ENCODE data around the gene CAMK2B. TPM values are rescaled to one million over a fixed set of nuclear protein-coding genes. Genes with fewer than 3 reads are reported as not detected.

Gene CAMK2B
- total RNA-seq, 1 donor from 2014 or later: 5.0 TPM

DNA sequence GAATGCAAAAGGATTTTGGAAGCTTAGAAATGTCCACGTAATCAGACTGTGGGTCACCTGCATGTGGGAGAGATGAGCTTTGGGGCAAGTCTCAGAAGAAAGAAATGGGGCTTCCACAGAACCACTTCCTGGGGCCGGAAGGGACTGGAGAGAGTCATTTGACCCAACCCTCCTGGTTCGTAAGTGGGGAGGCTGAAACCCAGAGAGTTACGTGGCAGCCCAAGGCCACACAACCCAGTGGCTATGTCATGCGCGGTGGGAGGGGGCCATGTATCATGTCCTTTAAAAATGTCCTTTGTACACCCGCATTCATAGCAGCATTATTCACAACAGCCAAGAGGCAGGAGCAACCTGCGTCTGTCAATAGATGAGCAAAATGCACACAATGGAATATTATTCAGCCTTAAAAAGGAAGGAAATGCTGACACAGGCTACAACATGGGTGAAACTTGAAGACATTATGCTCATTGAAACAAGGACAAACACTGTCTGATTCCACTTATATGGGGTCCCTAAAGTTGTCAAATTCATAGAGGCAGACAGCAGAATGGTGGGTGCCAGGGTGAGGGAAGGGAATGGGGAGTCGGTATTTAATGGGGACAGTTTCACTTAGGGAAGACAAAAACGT, 15.1 kb downstream of the CAMK2B start:
- DNase-seq (ENCODE audit: low spot score): peak; percentile 15
- ATAC-seq: no peak

DNA sequence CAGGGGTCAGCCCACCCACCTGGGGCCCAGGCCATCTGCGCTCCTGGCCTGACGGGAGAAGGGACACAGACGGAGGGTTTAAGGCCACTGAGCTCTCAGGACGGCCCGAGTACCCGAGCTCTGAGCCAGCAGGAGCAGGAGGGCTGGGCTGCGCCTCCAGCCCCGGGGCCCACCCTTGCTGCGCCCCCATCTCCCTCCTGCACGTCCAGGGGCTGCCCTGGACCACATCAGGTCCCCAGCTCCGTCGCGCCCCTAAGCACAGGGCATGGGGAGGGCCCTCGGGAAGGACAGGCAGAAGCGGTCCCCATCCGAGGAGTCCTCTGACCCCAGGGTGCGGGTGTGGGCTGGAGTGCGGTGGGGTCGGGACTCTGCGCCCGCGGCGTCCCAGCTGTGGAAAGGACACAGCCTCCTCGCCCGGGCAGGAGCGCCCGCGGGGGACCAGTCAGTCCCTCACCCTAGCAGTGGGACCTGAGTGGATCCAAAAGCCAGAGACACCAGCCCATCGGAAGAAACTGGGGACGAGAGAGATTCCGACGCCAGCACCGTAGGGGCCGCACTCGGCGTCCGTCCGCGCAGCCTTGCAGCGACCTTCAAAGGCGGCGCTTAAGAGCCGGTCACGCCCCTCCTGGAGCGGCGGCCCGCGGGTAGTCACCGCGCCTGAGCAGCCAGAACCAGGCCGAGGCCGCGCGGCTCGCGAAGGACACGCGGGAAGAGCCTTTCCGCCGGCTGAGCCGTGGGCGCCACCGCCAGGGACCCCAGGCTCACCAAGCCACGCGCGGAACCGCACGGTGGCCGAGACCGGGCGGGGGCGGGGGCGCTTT, 15.9 kb downstream of the CAMK2B start:
- DNase-seq (ENCODE audit: low spot score): peak; percentile 48
- peak; percentile 87 for ATAC-seq

DNA sequence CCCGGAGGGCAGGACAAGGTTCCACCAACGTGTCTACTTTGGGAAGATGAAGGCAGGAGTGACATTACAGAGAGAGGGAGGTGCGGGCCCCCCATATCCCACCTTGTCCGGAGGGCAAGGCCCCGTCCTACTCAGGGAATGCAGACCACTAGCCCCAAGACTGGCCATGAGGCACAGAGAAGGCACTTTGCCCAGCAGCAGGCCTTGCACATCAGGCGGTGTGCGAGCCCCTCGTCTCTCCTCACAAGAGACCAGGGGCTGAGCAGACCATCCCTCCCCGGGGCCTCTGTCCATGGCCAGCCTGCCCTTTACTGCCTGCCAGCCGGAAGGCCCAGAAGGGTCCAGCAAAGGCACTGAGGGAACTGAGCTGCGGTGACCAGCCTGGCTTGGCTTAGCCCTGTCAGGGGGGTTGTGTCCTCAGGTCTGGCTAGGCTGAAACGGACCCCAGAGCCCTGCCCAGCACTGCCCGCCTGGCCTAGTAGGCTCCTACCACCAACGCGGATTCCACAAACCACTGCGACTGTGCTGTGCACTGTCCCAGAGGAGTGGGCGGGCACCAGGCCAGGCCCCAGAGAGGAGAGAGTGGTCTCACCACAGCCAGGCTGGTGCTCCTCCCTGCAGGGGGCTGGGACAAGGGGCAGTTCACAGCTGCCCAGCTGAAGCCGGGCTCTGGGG, 16.7 kb downstream of the CAMK2B start:
- ATAC-seq (no peak), DNase-seq (ENCODE audit: low spot score) (peak; percentile 42)

DNA sequence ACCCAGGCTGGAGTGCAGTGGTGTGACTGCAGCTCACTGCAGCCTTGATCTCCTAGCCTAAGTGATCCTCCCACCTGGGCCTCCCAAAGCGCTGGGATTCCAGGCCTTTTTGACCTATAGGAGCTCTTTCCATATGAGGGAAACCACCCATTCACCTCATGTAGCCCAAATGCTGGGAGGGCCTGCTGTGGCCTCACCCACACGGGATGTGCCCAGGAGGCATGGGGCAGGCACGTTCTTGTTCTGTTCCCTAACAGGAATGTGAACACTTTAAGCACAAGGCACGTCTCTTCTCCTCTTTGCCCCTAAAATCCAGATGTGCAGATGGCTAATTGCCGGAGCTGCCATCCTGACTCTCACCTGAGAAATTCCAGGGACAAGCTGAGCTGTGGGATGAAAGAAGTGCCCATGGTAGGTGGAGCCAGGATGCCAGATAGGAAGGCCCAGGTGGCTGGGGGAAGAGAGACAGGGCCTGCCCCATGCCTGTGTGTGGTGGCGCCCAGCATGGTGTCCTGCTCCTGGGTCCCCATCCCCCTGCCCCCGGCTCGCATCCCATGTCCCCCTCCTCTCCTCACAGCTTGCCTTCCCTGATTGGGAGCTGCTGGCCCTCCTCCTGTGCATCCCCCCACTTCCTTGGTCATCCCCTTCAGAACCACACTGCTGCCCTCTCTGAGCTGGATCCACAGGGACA, 17.3 kb downstream of the CAMK2B start:
- ATAC-seq: no peak

DNA sequence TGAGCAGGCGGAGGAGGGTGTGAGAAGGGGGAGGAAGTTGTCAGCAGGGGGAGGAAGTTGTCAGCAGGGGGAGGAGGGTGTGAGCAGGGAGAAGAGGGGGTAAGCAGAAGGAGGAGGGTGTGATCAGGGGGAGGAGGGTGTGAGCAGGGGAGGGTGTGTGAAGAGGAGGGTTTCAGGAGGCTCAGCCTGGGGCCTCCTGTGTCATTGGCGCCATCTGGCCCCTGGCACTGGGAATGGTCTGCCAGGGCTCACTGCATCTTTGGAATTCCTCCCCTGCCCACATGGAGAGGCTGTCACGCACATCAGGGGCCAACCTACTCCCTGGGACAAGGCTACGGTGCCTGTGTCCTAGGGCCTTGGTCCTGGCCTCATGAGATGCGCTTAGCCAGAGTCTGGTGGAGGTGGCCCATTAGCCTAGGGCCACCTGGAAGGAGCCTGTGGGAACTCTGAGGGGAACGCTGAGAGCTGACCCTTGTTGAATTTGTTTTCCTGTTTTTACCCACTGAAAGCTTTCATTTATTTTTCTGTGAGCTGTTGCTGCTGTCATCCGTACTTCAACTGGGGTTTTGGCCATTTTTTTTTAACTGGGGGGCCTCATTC, 18.0 kb downstream of the CAMK2B start:
- ATAC-seq: no peak
- DNase-seq (ENCODE audit: low spot score): no peak

More for the DNA sequence above, 17.3 kb downstream of the CAMK2B start:
- DNase-seq (ENCODE audit: low spot score): peak; percentile 15

DNA sequence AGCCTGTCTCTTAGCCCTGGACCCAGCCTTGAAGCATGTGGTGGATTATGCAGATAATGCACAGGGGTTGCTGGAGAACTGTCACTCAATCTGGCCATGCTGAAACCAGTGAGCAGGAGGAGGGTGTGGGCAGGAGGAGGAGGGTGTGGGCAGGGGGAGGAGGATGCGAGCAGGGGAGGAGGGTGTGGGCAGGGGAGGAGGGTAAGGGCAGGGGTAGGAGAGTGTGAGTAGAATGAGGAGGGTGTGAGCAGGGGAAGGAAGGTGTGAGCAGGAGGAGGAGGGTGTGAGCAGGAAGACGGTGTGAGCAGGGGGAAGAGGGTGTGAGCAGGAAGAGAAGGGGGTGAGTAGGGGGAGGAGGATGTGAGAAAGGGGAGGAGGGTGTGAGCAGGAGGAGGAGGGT, 18.8 kb downstream of the CAMK2B start:
- no peak for DNase-seq (ENCODE audit: low spot score)
- no peak for ATAC-seq

DNA sequence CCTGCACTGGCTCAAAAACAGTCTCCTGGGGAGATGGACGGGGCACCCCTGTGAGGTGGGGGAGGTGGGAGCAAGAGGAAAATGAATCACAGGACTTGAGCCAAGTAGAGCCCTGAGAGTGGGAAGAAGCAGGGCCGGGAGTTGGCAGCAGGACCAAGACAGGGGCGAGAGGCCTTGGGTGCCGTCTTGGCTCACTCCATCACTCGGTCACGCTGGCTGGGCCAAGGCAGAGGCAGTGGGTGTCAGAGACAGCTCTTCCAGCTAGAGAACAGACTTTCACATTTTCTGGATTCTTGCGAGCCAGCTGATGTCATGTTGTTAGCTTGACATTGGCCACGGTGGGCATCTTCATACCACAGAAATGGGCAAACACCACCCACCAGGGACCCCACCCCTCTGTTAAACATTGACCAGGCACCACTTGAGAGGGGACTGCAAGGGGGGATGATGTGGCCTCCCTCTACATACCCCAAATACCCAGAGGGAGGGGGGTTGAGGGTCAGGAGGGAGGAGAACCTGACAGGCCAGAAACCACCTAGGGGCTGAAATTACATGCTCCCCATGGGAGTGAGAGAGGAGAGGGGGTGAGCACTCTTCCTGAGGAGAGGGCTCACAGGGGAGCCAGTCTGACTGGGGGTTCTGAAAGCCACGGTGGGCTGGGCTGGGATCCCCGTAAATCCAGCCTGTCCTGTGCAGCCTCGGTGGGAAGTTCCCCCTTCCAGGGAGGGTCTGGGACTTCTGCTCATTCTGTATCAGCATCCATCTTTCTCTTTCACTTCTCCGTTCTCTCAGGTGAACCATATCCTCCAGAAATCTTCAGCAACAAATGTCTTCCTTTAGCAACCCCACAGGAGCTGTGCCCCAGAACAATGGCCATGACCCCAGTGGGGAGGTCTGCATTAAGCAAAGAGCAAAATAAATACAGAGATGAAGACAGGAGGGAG, 19.6 kb downstream of the CAMK2B start:
- ATAC-seq: no peak

DNA sequence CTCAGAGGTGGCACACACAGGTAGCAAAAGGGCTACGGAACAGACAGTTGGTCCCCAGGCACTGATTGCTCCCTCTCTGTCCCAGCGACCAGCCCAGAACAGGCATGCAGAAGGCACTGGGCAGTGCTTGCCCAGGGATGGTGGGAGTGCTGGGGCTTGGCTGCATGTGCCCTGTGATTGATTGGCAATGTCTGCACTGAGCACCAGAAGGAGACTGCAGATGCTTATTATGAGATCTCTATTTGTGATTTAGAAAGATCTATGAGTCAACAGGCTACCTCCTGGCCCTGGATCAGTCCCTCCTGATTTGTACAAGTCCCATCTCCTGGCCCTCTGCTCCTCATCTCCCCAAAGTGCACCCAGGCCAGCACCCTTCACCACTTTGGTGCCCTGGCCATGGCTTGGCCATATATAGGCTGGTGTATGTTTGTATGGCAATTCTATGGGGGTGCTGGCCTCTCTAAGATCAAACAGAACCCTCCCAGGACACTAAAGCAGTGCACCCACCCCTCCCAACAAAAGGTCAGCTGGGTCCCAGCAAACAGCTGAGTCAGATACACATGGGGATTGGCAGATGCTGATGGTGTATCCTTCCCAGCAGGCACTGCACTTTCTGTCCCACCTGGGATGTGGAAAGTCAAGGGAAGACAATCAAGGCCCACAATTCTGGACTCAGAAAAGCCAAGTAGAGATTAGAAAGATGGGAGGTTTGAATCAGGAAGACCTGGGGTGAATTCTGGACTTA, 30.9 kb downstream of the CAMK2B start:
- peak; percentile 28 for DNase-seq (ENCODE audit: low spot score)

More for the DNA sequence above, 19.6 kb downstream of the CAMK2B start:
- peak; percentile 26 for DNase-seq (ENCODE audit: low spot score)

DNA sequence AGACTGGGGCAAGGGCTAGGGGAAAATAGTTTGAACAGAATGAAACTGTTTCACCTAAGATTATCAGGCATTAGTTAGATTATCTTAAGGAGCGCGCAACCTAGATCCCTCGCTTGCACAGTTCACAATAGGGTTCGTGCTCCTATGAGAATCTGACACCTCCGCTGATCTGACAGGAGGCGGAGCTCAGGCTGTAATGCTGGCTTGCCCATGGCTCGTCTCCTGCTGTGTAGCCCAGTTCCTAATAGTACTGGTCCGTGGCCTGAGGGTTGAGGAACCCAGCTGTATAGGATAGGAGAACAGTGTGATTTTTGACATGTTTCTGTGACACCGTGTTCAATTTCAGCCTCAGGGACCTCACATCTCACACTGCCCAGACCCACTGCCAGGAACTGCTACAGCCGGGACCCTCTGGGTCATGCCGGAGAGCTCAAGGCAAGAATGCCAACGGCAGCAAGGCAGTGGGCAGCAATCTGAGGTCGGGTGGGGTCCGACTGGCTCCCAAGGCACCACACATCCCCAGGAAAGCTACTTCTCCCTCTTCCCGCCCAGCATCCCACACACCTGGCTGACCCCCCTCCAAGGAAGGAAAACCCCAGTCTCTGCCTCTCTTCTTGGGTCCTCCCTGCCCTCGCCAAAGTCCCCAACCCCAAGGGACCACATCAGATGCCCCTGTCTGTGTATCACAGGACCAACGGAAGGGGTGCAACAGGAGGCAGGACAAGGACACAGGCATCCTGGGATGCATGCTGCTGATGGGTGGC, 31.7 kb downstream of the CAMK2B start:
- DNase-seq (ENCODE audit: low spot score) (peak; percentile 24), ATAC-seq (no peak)

More for the DNA sequence above, 30.9 kb downstream of the CAMK2B start:
- no peak for ATAC-seq

DNA sequence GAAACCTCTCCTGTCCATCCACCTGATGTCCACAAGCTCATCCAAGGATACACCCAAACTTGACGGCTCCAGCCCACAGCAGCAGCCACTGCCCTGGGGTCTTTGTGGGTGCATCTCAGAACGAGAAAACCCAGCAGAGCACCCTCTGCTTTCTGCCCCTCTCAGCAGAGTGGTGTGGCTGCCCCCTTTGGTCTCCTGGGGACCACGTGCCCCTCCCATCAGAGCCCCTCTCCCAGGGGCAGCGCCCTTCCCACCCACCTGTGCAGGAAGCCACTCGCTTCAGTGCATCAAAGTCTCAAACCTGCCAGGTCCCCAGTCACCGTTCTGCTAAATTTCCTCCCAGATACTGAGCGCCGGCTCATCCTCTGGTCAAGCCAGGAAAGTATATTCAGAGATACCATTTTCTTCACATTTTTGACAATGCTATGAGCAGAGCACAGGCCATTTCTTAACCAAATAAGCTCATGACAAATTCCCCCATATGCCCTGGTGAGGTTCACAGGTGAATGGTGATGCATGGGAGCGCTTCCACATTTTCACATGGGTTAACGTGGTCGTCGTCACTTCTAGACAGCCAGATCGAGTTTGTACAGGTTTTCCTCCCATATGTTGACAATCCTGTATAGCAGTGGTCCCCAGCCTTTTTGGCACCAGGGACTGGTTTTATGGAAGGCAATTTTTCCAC, 32.4 kb downstream of the CAMK2B start:
- DNase-seq (ENCODE audit: low spot score) (peak; percentile 28), ATAC-seq (no peak)

DNA sequence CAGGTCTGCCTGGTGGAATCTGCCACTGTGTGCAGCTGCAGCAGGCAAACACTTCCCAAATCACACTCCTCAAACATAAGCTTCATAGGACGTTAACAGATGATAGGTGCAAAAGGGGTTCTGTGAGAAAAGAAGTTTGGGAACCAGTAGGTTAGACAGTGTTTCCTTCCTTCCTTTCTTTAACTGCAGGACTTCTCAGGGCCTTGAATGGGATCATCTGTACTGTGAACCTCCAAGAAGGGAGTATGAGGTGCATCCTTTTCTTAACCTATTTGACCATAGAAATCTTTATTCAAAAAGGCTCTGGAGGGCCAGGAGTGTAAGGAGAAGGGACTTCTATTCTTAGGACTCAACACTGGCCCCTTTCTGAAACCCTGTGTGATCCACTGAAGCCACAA, 33.0 kb downstream of the CAMK2B start:
- ATAC-seq: no peak
- no peak for DNase-seq (ENCODE audit: low spot score)

DNA sequence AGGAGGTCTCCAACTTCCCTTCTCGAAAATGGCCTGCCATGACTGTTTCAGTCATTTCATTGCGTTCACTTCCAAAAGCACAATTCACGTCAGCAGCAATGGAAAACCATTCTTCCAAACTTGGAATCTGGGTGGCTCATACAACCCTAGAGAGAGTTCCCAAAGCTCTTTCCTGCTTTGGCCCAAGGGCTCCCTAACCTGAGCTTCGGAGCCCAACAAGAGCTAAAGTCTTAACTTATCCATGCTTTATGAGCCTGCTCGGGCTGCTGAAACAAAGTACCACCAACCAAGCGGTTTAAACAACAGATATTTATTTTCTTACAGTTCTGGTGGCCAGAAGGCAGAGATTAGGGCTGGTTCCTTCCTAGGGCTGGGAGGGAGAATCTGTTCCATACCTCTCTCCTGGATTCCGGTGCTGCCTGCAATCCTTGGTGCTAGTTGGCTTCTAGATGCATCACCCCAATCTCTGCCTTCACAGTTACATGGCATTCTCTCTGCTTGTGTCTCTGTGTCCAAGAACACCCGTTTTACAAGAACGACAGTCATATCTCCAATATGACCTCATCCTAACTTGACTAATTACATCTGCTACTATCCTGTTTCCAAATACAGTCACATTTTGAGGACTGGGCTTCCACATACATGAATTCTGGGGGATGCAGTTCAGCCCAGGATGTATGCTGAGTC, 33.5 kb downstream of the CAMK2B start:
- ATAC-seq: no peak
- peak; percentile 15 for DNase-seq (ENCODE audit: low spot score)

DNA sequence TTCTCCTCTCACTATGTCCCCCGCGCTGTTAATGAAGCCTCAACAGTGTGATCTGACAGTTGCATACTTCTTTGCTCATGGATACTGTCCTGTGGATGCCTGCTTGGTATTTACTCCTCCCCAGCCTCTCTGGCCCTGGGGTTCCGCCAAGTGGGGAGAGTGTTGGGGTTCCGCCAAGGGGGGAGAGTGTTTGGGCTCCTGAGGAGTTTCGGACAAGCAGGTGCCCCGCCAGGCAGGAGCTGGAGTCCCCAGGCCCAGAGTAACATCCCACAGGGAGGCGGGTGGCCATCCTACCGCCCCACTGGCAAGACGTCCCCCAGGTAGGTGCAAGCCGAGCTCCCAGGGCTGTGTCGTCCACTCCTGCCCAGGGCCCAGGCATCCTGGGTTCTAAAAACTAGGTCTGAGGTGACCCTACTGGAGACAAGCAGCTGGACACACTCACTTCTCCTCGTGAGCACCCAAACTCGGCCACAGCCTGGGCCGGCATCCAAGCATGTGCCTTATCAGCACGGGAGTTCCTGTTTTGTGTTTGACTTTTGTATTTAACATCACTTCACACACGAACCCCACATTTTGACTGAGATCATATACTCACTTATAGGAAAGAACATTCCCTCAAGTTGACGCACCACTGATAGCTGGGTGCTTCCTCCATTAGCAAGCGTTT, 34.2 kb downstream of the CAMK2B start:
- DNase-seq (ENCODE audit: low spot score) (peak; percentile 58), ATAC-seq (peak; percentile 80)

DNA sequence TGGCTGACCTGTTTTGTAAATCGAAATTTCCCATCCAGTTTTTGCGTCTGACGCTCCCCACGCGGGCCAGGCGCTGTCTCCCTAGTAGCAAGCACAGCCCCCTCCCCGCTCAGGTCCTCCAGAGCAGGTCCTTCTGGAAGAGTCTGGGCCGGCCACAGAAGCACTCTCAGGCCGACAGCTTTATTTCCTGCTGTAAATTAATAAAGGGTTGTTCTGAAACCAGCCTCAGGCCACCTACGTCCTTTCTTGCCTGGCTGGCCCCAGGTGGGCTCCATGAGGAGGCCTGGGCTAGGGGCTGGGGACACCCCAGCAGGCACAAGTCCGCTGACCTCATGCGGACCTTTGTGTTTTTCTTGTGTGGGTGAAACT, 35.2 kb downstream of the CAMK2B start:
- no peak for ATAC-seq
- DNase-seq (ENCODE audit: low spot score): peak; percentile 31

DNA sequence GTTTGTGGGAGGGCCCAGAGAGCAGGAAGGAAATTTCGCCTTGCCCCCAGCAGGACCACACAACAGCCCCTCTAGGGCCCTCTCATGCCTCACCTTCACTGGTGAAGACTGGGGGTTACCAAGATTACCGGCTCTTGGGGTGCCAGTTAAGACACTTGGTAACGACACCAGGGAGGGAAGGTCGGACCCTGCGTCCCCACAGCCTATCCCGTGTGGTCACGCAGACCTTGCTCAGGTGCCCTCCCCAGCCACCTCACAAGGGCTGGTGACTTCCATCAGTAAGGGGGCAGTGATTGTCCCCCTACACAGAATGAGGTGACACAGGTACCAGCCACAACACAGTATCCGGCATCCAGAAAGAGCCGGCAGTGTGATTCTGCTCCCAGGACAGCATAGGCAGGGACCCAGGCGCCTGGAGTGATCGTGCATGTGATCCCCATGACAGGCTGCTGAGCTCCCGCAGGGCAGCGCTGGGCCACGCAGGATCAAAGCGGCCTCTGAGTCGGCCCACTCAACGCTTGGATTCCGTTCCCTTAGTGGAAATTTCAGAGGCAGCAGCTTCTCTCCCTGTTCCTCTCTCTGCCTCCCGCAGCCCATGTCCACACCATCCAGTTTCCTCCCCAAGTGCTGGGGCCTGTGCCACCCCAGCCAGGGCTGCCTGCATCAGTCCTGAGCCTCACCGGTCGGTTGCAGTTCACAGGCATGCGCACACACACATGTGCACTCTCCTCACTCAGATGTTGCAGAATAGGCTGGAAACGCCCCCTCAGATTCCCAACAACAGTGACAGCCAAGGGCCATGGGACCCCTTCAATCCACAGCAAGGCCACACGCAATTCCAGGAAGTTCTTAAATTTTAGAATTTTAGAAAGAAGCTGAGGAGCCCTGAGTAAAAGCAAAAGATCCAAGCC, 35.8 kb downstream of the CAMK2B start:
- ATAC-seq: no peak
- peak; percentile 40 for DNase-seq (ENCODE audit: low spot score)

All from left lobe of liver (tissue), 2 donors.